Nephron progenitor cell (in vitro differentiated cells): ENCODE results near the gene ITSN2.

Source experiments
- DNase-seq: peaks from one replicate; pipeline ENCODE4 v3.0.0; 2021
- H3K27ac Mint-ChIP-seq: 2 replicates; pipeline ENCODE4 v1.8.0; 2021; ENCODE audit warnings: mild to moderate bottlenecking, moderate library complexity, mixed read lengths
- H3K27me3 Mint-ChIP-seq: 2 replicates; pipeline ENCODE4 v1.8.0; 2021; ENCODE audit warnings: mild to moderate bottlenecking, low read depth, mixed read lengths; ENCODE audit not compliant: poor library complexity
- H3K36me3 Mint-ChIP-seq: 2 replicates; pipeline ENCODE4 v1.8.0; 2021; ENCODE audit warnings: low read depth, mixed read lengths
- H3K4me1 Mint-ChIP-seq: 2 replicates; pipeline ENCODE4 v1.8.0; 2021; ENCODE audit warnings: mixed read lengths
- H3K4me3 Mint-ChIP-seq: 2 replicates; pipeline ENCODE4 v1.8.0; 2021; ENCODE audit warnings: mild to moderate bottlenecking, moderate library complexity, mixed read lengths
- H3K9me3 Mint-ChIP-seq: 2 replicates; pipeline ENCODE4 v1.8.0; 2021; ENCODE audit warnings: mild to moderate bottlenecking, moderate library complexity, mixed read lengths
- TF ChIP-seq, protein P1 (sequence below): fragments of 200-600 bp; sonication (generic); IDR thresholded peaks from 2 replicates; pipeline ENCODE4 v1.5.0; 2021; ENCODE audit warnings: antibody characterized with exemption

ITSN2 gene

DNA sequence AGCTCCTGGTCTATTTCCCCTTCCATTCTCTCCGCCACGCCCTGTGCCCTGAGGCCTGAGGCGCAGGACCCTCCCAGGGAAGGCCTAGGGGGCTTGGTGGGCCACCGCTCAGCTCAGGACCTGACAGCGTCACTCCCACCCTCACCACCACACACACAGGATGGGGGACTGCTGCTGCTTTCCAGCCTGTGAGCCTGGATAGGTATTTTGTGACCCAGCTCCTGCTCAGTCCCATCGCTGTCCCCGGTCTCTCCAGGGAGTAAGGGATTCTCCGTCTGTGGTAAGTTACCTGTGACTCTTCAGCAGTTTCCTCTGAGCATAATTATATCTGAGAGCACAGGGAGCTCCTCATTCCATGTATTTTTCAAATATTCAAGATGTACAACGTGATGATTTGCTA lies 169.2 kb downstream of the ITSN2 start:
- no peaks in the 10 kb centered on the region for H3K27me3 Mint-ChIP-seq
- peaks cover 32% of the 10 kb centered on the region for H3K9me3 Mint-ChIP-seq
- no peak overlapping the region for H3K4me3 Mint-ChIP-seq
- TF ChIP-seq, protein P1, sequence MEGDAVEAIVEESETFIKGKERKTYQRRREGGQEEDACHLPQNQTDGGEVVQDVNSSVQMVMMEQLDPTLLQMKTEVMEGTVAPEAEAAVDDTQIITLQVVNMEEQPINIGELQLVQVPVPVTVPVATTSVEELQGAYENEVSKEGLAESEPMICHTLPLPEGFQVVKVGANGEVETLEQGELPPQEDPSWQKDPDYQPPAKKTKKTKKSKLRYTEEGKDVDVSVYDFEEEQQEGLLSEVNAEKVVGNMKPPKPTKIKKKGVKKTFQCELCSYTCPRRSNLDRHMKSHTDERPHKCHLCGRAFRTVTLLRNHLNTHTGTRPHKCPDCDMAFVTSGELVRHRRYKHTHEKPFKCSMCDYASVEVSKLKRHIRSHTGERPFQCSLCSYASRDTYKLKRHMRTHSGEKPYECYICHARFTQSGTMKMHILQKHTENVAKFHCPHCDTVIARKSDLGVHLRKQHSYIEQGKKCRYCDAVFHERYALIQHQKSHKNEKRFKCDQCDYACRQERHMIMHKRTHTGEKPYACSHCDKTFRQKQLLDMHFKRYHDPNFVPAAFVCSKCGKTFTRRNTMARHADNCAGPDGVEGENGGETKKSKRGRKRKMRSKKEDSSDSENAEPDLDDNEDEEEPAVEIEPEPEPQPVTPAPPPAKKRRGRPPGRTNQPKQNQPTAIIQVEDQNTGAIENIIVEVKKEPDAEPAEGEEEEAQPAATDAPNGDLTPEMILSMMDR, result no peak
- peaks cover 22% of the 10 kb centered on the region for H3K36me3 Mint-ChIP-seq
- DNase-seq, result no peak
- H3K27ac Mint-ChIP-seq, result no peak overlapping the region
- peaks cover 28% of the 10 kb centered on the region for H3K4me1 Mint-ChIP-seq

DNA sequence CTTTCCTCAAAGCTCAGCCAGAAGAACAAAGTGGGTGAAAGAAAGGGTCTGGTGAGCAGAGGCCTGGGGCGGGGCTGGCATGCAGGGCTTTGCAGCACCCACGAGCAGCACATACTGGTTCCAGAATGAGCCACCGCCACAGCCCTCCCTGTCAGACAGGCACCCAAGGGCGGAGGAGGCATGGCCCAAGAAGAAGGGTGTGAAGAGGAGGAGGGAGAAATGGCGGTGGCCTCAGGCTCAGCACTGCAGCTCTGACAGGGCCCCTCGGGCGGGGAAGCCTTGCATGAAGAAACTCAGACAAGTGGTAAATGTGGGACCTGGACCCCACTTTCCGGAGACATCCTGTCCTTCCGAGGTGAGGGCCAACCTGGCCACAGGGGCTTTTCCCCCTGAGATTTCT lies 169.8 kb downstream of the ITSN2 start:
- TF ChIP-seq, protein P1, result no peak
- Mint-ChIP-seq H3K36me3 (peaks cover 22% of the 10 kb centered on the region), H3K27me3 (no peaks in the 10 kb centered on the region), H3K4me3 (no peak overlapping the region), H3K27ac (no peak overlapping the region), H3K4me1 (peaks cover 28% of the 10 kb centered on the region), H3K9me3 (peaks cover 36% of the 10 kb centered on the region)
- DNase-seq, result no peak

DNA sequence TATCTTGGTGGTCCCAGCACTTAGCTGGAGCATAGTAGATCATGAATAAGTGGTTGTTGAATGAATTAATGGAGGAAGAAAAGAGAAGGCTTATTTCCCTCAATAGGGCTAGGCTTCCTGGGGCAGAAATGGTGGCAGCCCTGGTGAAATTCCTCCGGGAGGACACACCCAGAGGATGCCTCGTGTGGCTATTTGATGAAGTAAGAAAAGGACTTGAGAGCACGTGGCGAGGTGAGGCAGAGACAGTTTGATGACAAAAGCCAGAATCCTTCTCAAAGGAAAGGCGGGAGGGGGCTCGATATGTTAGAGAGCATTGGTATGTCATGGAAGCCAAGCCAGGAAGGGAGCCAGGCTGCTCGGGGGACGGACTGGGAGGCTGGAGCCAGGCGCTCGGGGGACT lies 170.8 kb downstream of the ITSN2 start:
- TF ChIP-seq, protein P1, result no peak
- Mint-ChIP-seq H3K27ac (no peak overlapping the region), H3K4me1 (peaks cover 28% of the 10 kb centered on the region), H3K4me3 (no peak overlapping the region), H3K36me3 (peaks cover 22% of the 10 kb centered on the region), H3K9me3 (peaks cover 34% of the 10 kb centered on the region), H3K27me3 (no peaks in the 10 kb centered on the region)
- no peak for DNase-seq

DNA sequence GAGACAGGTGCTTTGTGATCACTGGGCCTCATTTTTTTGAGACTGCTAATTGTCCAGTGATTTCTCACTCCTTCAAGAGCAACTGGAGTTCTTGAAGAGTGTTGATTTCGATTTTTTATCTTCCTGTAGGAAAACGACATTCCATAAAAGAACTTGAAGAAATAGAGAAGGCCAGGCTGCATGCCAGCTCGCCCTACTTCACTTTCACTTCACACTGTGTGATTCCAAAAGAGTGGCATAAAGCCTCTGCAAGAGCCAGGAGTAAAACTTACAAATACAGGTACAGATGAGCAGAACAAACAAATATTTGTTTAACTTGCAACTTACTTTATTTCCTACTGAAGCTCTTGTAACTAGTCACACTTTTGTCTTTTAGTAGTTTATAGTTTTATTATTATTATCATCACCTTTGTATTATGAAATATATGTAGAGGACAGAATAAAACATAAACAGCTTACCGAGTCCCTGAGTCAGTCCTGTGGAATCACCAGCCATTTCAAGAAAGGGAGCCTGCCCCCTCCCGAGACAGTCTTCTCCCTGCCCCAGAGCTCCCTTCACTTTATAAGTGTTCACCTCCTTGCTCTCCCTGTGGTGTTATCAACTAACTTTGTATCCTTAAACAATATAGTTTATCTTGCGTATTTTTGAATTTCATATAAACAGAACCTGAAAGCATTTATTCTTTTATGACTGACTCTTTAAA lies 176.8 kb downstream of the ITSN2 start:
- H3K27ac Mint-ChIP-seq, result no peak overlapping the region
- H3K27me3 Mint-ChIP-seq, result peaks cover 5% of the 10 kb centered on the region
- peaks cover 27% of the 10 kb centered on the region for H3K4me1 Mint-ChIP-seq
- peaks cover 15% of the 10 kb centered on the region for H3K36me3 Mint-ChIP-seq
- no peak for DNase-seq
- TF ChIP-seq, protein P1, result no peak
- peaks cover 27% of the 10 kb centered on the region for H3K9me3 Mint-ChIP-seq
- no peak overlapping the region for H3K4me3 Mint-ChIP-seq

DNA sequence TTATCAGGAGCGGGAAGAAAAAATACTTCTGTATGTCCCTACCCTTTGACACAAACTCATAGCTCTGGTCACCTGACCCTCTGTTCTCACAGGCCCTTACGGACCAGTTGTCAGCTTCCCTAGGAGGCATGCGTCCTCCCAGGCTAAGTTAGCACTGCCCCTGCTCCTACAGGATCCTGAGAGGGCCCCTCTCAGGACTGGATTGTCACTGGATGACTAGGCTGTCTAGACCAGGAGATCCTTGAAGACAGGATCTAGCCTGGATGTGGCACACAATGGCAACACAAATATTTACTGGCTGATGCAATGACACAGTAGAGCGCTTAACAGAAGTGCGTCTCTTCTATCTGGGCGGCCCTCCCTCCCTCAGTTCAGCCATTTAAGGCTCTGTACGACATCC lies 177.8 kb downstream of the ITSN2 start:
- peaks cover 6% of the 10 kb centered on the region for H3K27me3 Mint-ChIP-seq
- H3K36me3 Mint-ChIP-seq, result peaks cover 8% of the 10 kb centered on the region
- no peak for DNase-seq
- peak overlapping the region; percentile 82 for H3K27ac Mint-ChIP-seq
- H3K9me3 Mint-ChIP-seq, result peaks cover 18% of the 10 kb centered on the region
- peaks cover 27% of the 10 kb centered on the region for H3K4me1 Mint-ChIP-seq
- TF ChIP-seq, protein P1, result no peak
- no peak overlapping the region for H3K4me3 Mint-ChIP-seq

DNA sequence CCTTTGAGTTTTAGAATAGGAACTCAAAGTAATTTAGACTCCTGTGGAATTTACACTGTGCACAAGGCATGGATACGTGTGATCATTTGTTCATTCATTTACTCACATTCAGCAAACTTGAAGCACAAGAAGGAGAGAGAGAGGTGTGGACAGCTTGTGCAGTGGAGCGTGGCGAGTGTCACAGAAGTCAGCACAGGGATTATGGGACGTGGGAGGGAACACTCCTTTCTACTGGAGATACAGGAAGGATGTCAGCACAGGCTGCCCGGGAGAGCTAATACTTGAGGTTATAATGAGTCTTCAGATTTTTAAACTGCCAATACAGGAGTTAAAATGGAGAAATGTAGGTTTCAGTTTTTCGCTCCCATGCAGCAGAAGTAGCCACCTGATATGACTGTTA lies 178.5 kb downstream of the ITSN2 start:
- H3K27ac Mint-ChIP-seq, result peak overlapping the region; percentile 92
- peak; percentile 47 for DNase-seq

More for the DNA sequence above, 178.5 kb downstream of the ITSN2 start:
- peaks cover 6% of the 10 kb centered on the region for H3K27me3 Mint-ChIP-seq
- TF ChIP-seq, protein P1, result no peak
- peaks cover 2% of the 10 kb centered on the region for H3K36me3 Mint-ChIP-seq
- peaks cover 27% of the 10 kb centered on the region for H3K4me1 Mint-ChIP-seq
- H3K4me3 Mint-ChIP-seq, result peak overlapping the region; percentile 18
- peaks cover 11% of the 10 kb centered on the region for H3K9me3 Mint-ChIP-seq
